Measurements from ENCODE around the gene PASK.

PASK gene

GRCh38 chr2:241123816-241124536, 25.3 kb downstream of the PASK start:
- Histone ChIP-seq H3K9ac (ENCODE audit: insufficient read length) (no peak overlapping the region), H3K9me3 (ENCODE audit: low read depth, low read length) (no peaks in the 10 kb centered on the region), H3K36me3 (ENCODE audit: insufficient read depth, low read length) (peaks cover 23% of the 10 kb centered on the region), H3K4me3 (no peak overlapping the region), H3K27ac (no peak overlapping the region)
- DNase-seq (ENCODE audit: low read depth, low spot score), result no peak
- TF ChIP-seq POLR2AphosphoS5 (IDR thresholded peaks at IDR 0.05; ENCODE audit: borderline replicate concordance, low read depth, low read length) (no peak), EZH2 (IDR thresholded peaks at IDR 0.05) (no peak), FOXP2 (optimal IDR thresholded peaks at IDR 0.05; ENCODE audit: control extremely low read depth, extremely low read length, insufficient read depth) (no peak)

GRCh38 chr2:241122376-241123002, 26.8 kb downstream of the PASK start:
- no peak overlapping the region for H3K9ac ChIP-seq (ENCODE audit: insufficient read length)
- TF ChIP-seq FOXP2 (optimal IDR thresholded peaks at IDR 0.05; ENCODE audit: control extremely low read depth, extremely low read length, insufficient read depth) (no peak), POLR2AphosphoS5 (IDR thresholded peaks at IDR 0.05; ENCODE audit: borderline replicate concordance, low read depth, low read length) (no peak), EZH2 (IDR thresholded peaks at IDR 0.05) (no peak)
- peaks cover 23% of the 10 kb centered on the region for H3K36me3 ChIP-seq (ENCODE audit: insufficient read depth, low read length)
- no peak overlapping the region for H3K4me3 ChIP-seq
- DNase-seq (ENCODE audit: low read depth, low spot score), result no peak
- no peaks in the 10 kb centered on the region for H3K9me3 ChIP-seq (ENCODE audit: low read depth, low read length)
- no peak overlapping the region for H3K27ac ChIP-seq

GRCh38 chr2:241121008-241121407, 28.3 kb downstream of the PASK start:
- no peak overlapping the region for H3K27ac ChIP-seq
- no peak for DNase-seq (ENCODE audit: low read depth, low spot score)
- H3K9me3 ChIP-seq (ENCODE audit: low read depth, low read length), result no peaks in the 10 kb centered on the region
- peaks cover 23% of the 10 kb centered on the region for H3K36me3 ChIP-seq (ENCODE audit: insufficient read depth, low read length)
- H3K4me3 ChIP-seq, result no peak overlapping the region
- H3K9ac ChIP-seq (ENCODE audit: insufficient read length), result no peak overlapping the region
- no peak for TF ChIP-seq POLR2AphosphoS5 (IDR thresholded peaks at IDR 0.05; ENCODE audit: borderline replicate concordance, low read depth, low read length)
- TF ChIP-seq EZH2 (IDR thresholded peaks at IDR 0.05), result no peak
- no peak for TF ChIP-seq FOXP2 (optimal IDR thresholded peaks at IDR 0.05; ENCODE audit: control extremely low read depth, extremely low read length, insufficient read depth)

- no peaks in the 10 kb centered on the region for H3K9me3 ChIP-seq (ENCODE audit: low read depth, low read length)
- TF ChIP-seq EZH2 (IDR thresholded peaks at IDR 0.05) (no peak), POLR2AphosphoS5 (IDR thresholded peaks at IDR 0.05; ENCODE audit: borderline replicate concordance, low read depth, low read length) (no peak), FOXP2 (optimal IDR thresholded peaks at IDR 0.05; ENCODE audit: control extremely low read depth, extremely low read length, insufficient read depth) (no peak)
- H3K9ac ChIP-seq (ENCODE audit: insufficient read length), result no peak overlapping the region
- peaks cover 23% of the 10 kb centered on the region for H3K36me3 ChIP-seq (ENCODE audit: insufficient read depth, low read length)
- no peak for DNase-seq (ENCODE audit: low read depth, low spot score)
- no peak overlapping the region for H3K27ac ChIP-seq
- H3K4me3 ChIP-seq, result no peak overlapping the region
These were observed 28.8 kb downstream of the PASK start for GRCh38 chr2:241120440-241120839.

DNA sequence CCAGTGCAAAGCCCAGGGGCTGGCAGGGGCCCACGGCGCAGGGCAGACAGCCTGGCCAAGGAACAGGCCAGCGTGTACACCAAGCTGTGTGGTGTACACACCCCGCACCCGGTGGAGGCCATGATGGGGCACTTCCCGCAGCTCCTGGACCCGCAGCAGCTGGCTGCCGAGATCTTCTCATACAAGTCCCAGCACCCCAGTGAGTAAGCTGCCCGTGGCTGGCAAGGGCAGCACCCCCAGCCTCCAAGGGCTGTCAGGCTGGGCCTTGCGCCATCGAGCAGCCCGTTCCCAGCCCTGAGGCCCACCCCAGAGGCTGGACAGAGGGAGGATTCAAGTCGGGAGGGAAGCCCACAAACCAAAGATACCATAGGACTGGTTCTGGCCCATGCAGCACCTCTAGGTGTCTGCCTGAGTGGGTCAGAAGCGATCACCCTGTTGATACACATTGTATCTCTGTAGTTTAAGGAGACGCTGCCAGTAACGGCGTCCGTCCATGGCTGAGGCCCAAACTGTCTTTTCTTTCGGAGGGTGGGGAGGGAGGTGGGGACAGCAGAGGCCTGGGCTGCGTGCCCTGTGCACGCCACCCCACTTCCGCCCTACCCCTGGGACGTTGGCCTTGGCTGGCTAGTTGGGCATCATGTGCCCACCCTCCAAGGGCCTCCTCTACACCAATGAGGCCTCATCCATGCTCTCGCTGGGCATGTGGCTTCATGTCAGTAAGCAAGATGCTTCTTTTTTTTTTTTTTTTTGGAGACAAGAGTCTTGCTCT, 30.4 kb downstream of the PASK start:
- no peaks in the 10 kb centered on the region for H3K9me3 ChIP-seq (ENCODE audit: low read depth, low read length)
- H3K27ac ChIP-seq, result no peak overlapping the region
- no peak for DNase-seq (ENCODE audit: low read depth, low spot score)
- no peak overlapping the region for H3K9ac ChIP-seq (ENCODE audit: insufficient read length)
- H3K4me3 ChIP-seq, result no peak overlapping the region
- no peak for TF ChIP-seq EZH2 (IDR thresholded peaks at IDR 0.05)
- no peak for TF ChIP-seq POLR2AphosphoS5 (IDR thresholded peaks at IDR 0.05; ENCODE audit: borderline replicate concordance, low read depth, low read length)
- no peak for TF ChIP-seq FOXP2 (optimal IDR thresholded peaks at IDR 0.05; ENCODE audit: control extremely low read depth, extremely low read length, insufficient read depth)
- peaks cover 19% of the 10 kb centered on the region for H3K36me3 ChIP-seq (ENCODE audit: insufficient read depth, low read length)

DNA sequence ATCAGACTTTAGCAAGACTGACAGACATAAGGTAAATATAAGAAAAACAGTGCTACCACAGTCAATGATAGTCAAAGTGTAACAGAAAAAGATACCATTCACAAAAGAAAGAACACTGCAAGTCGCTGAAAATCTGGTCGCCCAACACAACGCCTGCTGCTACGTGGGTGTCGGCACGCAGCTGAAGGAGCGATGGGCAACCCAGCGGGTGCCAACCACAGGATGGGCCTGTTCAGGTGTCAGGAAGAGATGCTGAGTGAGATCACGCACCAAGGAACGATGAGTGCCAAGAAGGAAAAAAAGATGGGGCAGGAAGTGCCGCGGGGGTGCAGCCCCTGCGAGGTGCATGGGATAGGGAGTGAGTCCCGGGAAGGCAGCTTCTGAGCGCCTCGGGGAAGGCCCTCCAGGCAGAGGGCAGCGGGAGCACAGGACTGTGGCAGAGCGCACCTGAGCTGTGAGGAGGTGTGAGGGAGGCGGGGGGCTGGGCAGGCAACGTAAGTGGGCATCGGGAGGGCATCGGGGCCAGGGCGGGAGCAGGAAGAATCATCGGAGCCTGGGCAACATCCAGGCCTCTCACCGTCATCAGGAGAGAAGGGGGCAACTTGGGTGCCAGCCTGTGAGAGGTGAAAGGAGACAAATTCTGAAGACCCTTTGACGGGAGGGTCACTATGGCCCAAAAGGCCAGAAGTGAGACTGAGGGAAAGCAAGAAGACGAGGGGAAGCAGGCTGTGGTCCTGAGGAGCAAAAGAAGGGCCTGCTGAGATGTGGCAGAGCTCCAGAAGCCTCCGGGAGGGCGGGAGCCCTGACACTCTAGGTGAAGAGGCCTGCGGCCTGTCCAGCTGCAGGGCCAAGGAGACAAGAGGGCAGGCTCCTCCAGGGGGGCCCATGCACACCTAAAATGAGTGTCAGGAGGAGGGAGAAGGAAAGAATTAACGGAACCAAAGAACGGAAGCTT, 32.4 kb downstream of the PASK start:
- no peaks in the 10 kb centered on the region for H3K9me3 ChIP-seq (ENCODE audit: low read depth, low read length)
- TF ChIP-seq POLR2AphosphoS5 (IDR thresholded peaks at IDR 0.05; ENCODE audit: borderline replicate concordance, low read depth, low read length), result no peak
- no peak for TF ChIP-seq FOXP2 (optimal IDR thresholded peaks at IDR 0.05; ENCODE audit: control extremely low read depth, extremely low read length, insufficient read depth)
- TF ChIP-seq EZH2 (IDR thresholded peaks at IDR 0.05), result no peak
- H3K4me3 ChIP-seq, result no peak overlapping the region
- DNase-seq (ENCODE audit: low read depth, low spot score), result no peak
- H3K27ac ChIP-seq, result no peak overlapping the region
- no peak overlapping the region for H3K9ac ChIP-seq (ENCODE audit: insufficient read length)
- H3K36me3 ChIP-seq (ENCODE audit: insufficient read depth, low read length), result peaks cover 11% of the 10 kb centered on the region

DNA sequence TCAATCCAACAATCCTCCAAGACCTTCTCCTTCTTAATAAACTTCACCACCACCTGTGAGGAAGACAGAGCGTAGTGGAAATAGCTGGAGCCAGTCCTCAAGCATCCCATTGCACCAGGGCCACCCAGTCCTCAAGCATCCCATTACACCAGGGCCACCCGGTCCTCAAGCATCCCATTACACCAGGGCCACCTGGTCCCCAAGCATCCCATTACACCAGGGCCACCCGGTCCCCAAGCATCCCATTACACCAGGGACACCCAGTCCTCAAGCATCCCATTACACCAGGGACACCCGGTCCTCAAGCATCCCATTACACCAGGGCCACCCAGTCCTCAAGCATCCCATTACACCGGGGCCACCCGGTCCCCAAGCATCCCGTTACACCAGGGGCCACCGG, 33.9 kb downstream of the PASK start:
- peaks cover 2% of the 10 kb centered on the region for H3K36me3 ChIP-seq (ENCODE audit: insufficient read depth, low read length)
- TF ChIP-seq EZH2 (IDR thresholded peaks at IDR 0.05), result no peak
- TF ChIP-seq FOXP2 (optimal IDR thresholded peaks at IDR 0.05; ENCODE audit: control extremely low read depth, extremely low read length, insufficient read depth), result no peak
- TF ChIP-seq POLR2AphosphoS5 (IDR thresholded peaks at IDR 0.05; ENCODE audit: borderline replicate concordance, low read depth, low read length), result no peak
- DNase-seq (ENCODE audit: low read depth, low spot score), result no peak
- H3K9ac ChIP-seq (ENCODE audit: insufficient read length), result no peak overlapping the region
- H3K9me3 ChIP-seq (ENCODE audit: low read depth, low read length), result no peaks in the 10 kb centered on the region
- no peak overlapping the region for H3K27ac ChIP-seq
- no peak overlapping the region for H3K4me3 ChIP-seq
